Measurements from ENCODE around the gene NCK2.

The NCK2 gene

DNA sequence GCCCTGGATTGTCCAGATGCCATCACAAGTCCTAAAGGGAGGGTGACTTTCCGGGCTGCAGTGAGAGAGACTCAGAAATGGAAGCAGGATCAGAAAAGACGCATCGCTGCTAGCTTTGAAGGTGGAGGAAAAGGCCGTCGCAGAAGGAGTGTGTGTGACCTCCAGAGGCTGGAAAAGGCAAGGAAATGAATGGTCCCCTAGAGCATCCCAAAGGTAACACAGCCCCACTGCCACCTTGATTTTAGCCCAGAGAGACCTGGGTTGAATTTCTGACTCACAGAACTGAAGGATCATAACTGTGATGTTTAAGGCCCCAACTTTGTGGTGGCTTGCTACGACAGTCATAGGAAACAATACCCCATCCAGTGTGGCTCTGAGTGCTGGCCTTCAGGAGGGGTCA, 8.6 kb upstream of the NCK2 start:
- DNase-seq (ENCODE audit: low spot score), result no peak

- DNase-seq (ENCODE audit: low spot score), result no peak
Measured at GRCh38 chr2:105737980-105738657, 6.6 kb upstream of the NCK2 start.

DNA sequence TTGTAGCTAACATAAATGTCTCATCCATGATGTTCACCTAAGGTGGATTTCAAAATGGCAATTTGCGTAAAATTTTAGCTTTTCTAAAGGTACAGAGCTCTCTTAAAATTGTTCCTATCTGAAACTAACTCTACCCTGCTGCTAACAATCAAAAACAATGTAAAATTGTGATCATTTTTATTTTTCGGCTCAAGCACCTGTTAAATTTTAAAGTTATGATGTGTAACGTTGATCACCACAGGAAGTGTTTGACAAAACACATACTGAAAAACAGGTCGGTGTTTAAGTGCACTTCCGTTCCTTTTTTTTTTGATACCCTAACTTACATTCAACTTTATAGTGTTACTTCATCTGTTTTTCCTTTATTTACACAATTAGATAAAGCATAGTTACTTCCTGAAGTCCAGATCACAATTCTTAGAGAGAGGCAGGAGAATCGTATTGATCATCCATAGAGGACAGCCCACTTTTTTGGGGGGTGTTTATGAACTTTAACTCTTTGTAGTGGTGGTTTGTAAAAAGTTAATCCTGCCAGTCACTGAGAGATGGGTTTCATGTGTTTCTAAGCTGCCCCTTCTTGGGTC, 6.0 kb upstream of the NCK2 start:
- no peak for DNase-seq (ENCODE audit: low spot score)

DNA sequence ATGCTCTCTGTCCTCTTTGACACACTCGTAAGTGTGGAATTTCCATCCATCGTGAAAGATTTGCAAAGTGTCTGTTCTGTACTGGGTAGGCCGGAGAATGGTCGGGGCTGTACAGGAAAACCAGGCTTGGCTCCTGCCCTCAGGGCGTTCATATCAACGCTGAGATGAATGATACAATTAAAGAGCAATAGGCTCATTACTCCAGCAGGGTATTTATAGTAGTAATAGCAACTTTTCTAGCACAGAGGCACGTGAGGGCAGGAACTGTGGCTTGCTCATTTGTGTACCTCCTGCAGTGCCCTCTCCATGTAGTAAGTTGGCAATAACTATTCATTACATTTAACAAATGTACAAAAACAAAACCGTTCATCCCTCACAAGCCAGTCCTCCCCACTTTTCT, 5.3 kb upstream of the NCK2 start:
- DNase-seq (ENCODE audit: low spot score), result no peak

DNA sequence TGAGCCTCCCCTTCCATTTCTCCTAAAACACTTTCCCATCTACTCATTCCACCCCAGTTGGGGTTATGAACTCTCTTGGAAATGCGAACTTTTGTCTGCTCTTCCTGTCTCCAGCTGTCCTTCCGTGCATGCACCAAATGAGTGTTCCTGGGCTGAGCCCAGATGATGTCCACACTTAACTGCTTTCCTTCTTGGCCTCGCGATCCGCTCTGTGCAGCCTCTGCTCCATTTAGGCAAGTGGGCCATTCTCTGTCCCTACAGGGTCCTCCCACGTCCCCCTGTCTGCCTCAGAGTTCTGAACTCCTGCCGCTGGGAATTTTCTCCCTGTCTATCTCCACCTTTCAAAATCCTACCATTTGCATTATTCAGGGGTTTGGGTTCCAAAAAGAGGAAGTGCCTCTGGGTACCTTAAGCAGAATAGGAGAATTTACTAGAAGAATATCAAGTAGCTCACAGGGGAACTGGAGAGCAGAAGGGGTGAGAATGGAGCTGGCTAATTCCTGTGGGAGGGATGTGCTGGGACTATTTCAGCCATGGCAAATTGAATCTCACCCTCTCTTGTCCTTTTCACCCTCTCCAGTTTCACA, 4.7 kb upstream of the NCK2 start:
- no peak for DNase-seq (ENCODE audit: low spot score)

GRCh38 chr2:105741174-105741573, 3.5 kb upstream of the NCK2 start:
- no peak for DNase-seq (ENCODE audit: low spot score)

DNA sequence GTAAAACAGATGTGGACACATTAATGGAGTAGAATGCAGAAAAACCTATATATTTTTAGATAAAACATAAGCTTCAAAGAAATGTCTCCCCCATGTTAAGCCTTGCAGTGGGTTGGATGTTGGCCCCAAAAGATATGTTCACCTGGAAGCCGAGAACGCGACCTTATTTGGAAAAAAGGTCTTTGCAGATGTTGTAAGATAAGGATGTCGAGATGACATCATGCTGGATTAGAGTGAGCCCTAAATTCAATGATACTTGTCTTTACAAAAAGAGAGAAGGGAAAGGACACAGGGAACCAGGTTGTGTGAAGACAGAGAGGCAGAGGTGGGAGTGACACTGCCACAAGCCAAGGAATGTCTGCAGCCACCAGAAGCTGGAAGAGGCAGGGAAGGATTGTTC, 3.1 kb upstream of the NCK2 start:
- DNase-seq (ENCODE audit: low spot score), result no peak

- peak; percentile 71 for DNase-seq (ENCODE audit: low spot score)
Measured at GRCh38 chr2:105744091-105744908, 412 bp upstream of the NCK2 start.

DNA sequence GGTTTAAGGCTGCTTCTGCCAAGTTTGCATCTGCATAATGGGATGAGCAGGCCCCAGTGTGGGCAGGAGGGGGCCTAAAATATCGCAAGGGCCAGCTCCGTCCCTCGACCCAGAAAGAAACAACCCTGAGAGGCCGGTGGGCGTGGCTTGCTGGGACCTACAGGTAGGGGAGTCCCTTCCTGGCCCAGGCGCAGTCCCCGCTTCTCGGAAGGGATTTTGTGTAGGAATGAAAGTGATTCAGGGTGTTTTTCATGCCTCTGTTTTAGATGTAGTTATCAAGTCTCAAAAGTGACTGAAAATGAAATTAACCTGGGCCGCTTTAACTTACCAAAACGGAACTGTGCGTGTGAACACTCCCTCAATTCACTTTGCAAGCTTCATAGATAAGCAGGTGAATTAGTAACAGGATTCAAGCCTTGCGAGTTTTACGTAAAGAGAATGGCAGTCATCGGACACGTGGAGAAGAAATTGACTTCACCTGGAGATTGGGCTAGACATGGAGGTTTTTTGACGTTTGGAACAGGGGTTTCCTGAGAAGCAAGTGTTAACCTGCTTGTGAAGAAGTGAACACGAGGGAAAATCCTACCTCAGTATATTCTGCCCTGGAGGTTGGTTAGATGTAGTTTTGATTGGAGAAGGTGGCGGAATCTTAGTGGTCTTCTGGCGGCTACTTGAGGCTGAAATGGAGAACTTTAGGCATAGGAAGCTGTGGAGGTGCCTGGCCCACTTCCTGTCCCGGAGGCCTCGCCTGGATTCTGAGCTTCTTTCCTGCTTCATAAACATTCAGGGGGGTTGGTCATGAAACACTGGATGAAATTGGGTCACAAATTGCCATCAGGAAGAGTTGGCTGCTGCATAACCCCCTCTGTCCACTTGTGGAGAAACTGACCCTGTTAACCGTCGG, 1.7 kb downstream of the NCK2 start:
- DNase-seq (ENCODE audit: low spot score), result peak; percentile 52

- no peak for DNase-seq (ENCODE audit: low spot score)
Measured at GRCh38 chr2:105747254-105747894, 2.7 kb downstream of the NCK2 start.

GRCh38 chr2:105747991-105748390, 3.3 kb downstream of the NCK2 start:
- DNase-seq (ENCODE audit: low spot score), result no peak

GRCh38 chr2:105748566-105748965, 3.9 kb downstream of the NCK2 start:
- no peak for DNase-seq (ENCODE audit: low spot score)

GRCh38 chr2:105749583-105750400, 5.1 kb downstream of the NCK2 start:
- no peak for DNase-seq (ENCODE audit: low spot score)

- no peak for DNase-seq (ENCODE audit: low spot score)
Measured at GRCh38 chr2:105750735-105751134, 6.0 kb downstream of the NCK2 start.

GRCh38 chr2:105751272-105751671, 6.6 kb downstream of the NCK2 start:
- DNase-seq (ENCODE audit: low spot score), result no peak

GRCh38 chr2:105752691-105753358, 8.1 kb downstream of the NCK2 start:
- DNase-seq (ENCODE audit: low spot score), result no peak

DNA sequence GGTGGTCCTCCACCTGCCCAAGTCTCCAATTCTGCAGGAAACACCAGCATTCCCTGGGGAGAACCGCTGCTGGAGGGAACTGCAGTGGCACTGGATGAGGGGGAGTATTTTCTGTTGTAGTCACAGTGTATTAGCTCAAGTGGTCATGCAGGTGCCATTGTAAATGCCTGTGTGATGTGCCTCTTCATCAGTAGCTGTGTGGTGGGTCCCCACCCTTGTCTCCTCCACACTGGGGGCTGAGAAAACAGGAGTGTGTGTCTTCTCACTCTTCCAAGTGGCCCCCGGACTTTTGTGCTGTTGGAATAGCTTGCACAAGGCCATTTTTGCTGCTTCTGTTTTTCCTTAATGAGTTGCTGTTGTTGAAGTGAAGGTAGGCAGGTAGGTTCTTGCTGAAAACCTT, 8.7 kb downstream of the NCK2 start:
- DNase-seq (ENCODE audit: low spot score), result no peak

- no peak for DNase-seq (ENCODE audit: low spot score)
Measured at GRCh38 chr2:105754011-105754410, 9.3 kb downstream of the NCK2 start.

- no peak for DNase-seq (ENCODE audit: low spot score)
Measured at GRCh38 chr2:105754994-105755393, 10.3 kb downstream of the NCK2 start.

GRCh38 chr2:105755895-105756294, 11.2 kb downstream of the NCK2 start:
- no peak for DNase-seq (ENCODE audit: low spot score)

Measured in HuH-7 (cell line).